Body of pancreas (tissue), 4 donors: ENCODE measurements around the gene POT1. TPM values are rescaled to one million over a fixed set of nuclear protein-coding genes. Genes with fewer than 3 reads are reported as not detected.

Experiments
- ATAC-seq: fragments of 150-250 bp; one replicate; pipeline ENCODE4 v1.9.1; 2016
- DNase-seq, 4 donors: peaks; one replicate each; pipeline ENCODE4 v3.0.0-alpha.2; 2019
- H3K27ac ChIP-seq, 4 donors: fragments of 200-600 bp; sonication (generic); 1 replicate in 3 of 4; 2 replicates in 1 of 4; pipeline versions ENCODE4 v1.5.1 to v1.6.1; 2016 to 2019; ENCODE audit warnings: mild to moderate bottlenecking in 1 of 4, mixed read lengths in 1 of 4, moderate library complexity in 1 of 4
- H3K27me3 ChIP-seq, 2 donors: fragments of 200-600 bp; sonication (generic); one replicate each; pipeline ENCODE4 v1.6.0; 2016; ENCODE audit warnings: mild to moderate bottlenecking in 1 of 2
- H3K36me3 ChIP-seq, 2 donors: fragments of 200-600 bp; sonication (generic); replicated peaks in 1 of 2; 2 replicates each; pipeline ENCODE4 v1.5.1; 2016; ENCODE audit warnings: low read depth in 2 of 2; ENCODE audit not compliant: insufficient read depth in 1 of 2
- H3K4me1 ChIP-seq: fragments of 200-600 bp; sonication (generic); one replicate; pipeline ENCODE4 v1.6.0; 2016
- H3K4me3 ChIP-seq, 2 donors: fragments of 200-600 bp; sonication (generic); 1 replicate in 1 of 2; 2 replicates in 1 of 2; pipeline ENCODE4 v1.5.1; 2016 to 2019
- H3K9me3 ChIP-seq, 3 donors: fragments of 200-600 bp; sonication (generic); 1 replicate in 2 of 3; 2 replicates in 1 of 3; pipeline ENCODE4 v1.5.1; 2016
- CTCF ChIP-seq, 7 experiments: fragments of 450-650 bp in 4 of 7; fragments of 200-600 bp in 3 of 7; sonication (generic) in 3 of 7; IDR thresholded peaks; one replicate each; pipeline ENCODE4 v1.5.1; 2016 to 2019; ENCODE audit warnings: antibody characterized with exemption in 7 of 7
- POLR2A ChIP-seq, 3 donors: fragments of 450-650 bp; IDR thresholded peaks; one replicate each; pipeline ENCODE4 v1.6.1; 2016; ENCODE audit warnings: antibody characterized with exemption in 3 of 3, mild to moderate bottlenecking in 2 of 3
- WGBS, 2 donors: methylation state at CpG; one replicate each; pipeline ENCODE4 v1.1.5; 2017; 5-methylcytosine and 5-hydroxymethylcytosine counted together
- intact Hi-C: fragments of 100-400 bp; cut with DNase I; formaldehyde crosslinking; loops from one replicate; pipeline ENCODE4 v1.15.1; 2023
- total RNA-seq, 2 donors: library from RNA; depleted of rRNA; stranded (reverse); fragments of >200 nt; gene quantifications; one replicate each; pipeline ENCODE4 v1.1.0, GENCODE V29; 2016

The POT1 gene
- total RNA-seq, 2 donors from 2014 or later, result 3.3 to 5.4 TPM

GRCh38 chr7:124881981-124882380 lies 47.6 kb downstream of the POT1 start:
- Histone ChIP-seq H3K4me1 (no peaks in the 10 kb centered on the region), H3K27me3 (no peaks in the 10 kb centered on the region), H3K9me3 (no peaks in the 10 kb centered on the region), H3K4me3 (no peak overlapping the region), H3K36me3 (no peaks in the 10 kb centered on the region), H3K27ac (no peak overlapping the region)
- DNase-seq, result no peak
- intact Hi-C loops, result no loop called here
- no peak for ATAC-seq
- 27 to 29% methylated on average over 1 of the region's 1 CpG for WGBS, 2 donors
- TF ChIP-seq POLR2A (IDR thresholded peaks at IDR 0.05), result no peak
- TF ChIP-seq CTCF (IDR thresholded peaks at IDR 0.05), result no peak

- Histone ChIP-seq H3K9me3 (no peaks in the 10 kb centered on the region), H3K36me3 (no peaks in the 10 kb centered on the region), H3K4me1 (no peaks in the 10 kb centered on the region), H3K4me3 (no peak overlapping the region), H3K27ac (no peak overlapping the region), H3K27me3 (no peaks in the 10 kb centered on the region)
- no peak for TF ChIP-seq POLR2A (IDR thresholded peaks at IDR 0.05)
- no peak for TF ChIP-seq CTCF (IDR thresholded peaks at IDR 0.05)
- WGBS, 2 donors, result 86 to 88% methylated on average over 1 of the region's 1 CpG
- no peak for ATAC-seq
- DNase-seq, result no peak
- intact Hi-C loops, result no loop called here
Measured at GRCh38 chr7:124879771-124880170, 49.9 kb downstream of the POT1 start.

GRCh38 chr7:124879103-124879502 lies 50.5 kb downstream of the POT1 start:
- no peak for TF ChIP-seq CTCF (IDR thresholded peaks at IDR 0.05)
- no peak for TF ChIP-seq POLR2A (IDR thresholded peaks at IDR 0.05)
- intact Hi-C loops, result no loop called here
- no peak for DNase-seq

GRCh38 chr7:124874644-124875163 lies 54.9 kb downstream of the POT1 start:
- DNase-seq (no peak), ATAC-seq (no peak)
- Histone ChIP-seq H3K4me1 (no peaks in the 10 kb centered on the region), H3K27ac (no peak overlapping the region), H3K27me3 (no peaks in the 10 kb centered on the region), H3K4me3 (no peak overlapping the region), H3K36me3 (no peaks in the 10 kb centered on the region), H3K9me3 (no peaks in the 10 kb centered on the region)
- intact Hi-C loops, result no loop called here
- TF ChIP-seq POLR2A (IDR thresholded peaks at IDR 0.05) (no peak), CTCF (IDR thresholded peaks at IDR 0.05) (no peak)
- 100% methylated on average over 3 of the region's 3 CpGs for WGBS, 2 donors

More at GRCh38 chr7:124879103-124879502, 50.5 kb downstream of the POT1 start:
- Histone ChIP-seq H3K9me3 (no peaks in the 10 kb centered on the region), H3K36me3 (no peaks in the 10 kb centered on the region), H3K4me1 (no peaks in the 10 kb centered on the region), H3K4me3 (no peak overlapping the region), H3K27ac (no peak overlapping the region), H3K27me3 (no peaks in the 10 kb centered on the region)
- ATAC-seq, result no peak
- 53 to 60% methylated on average over 2 of the region's 2 CpGs for WGBS, 2 donors

GRCh38 chr7:124857672-124858235 lies 71.9 kb downstream of the POT1 start:
- H3K9me3 ChIP-seq, result no peaks in the 10 kb centered on the region
- no peak overlapping the region for H3K27ac ChIP-seq
- intact Hi-C loops, result no loop called here
- no peaks in the 10 kb centered on the region for H3K36me3 ChIP-seq
- no peak for TF ChIP-seq CTCF (IDR thresholded peaks at IDR 0.05)
- TF ChIP-seq POLR2A (IDR thresholded peaks at IDR 0.05), result no peak
- ATAC-seq (no peak), DNase-seq (no peak)
- 77 to 86% methylated on average over 5 of the region's 5 CpGs for WGBS, 2 donors
- H3K4me3 ChIP-seq, result no peak overlapping the region
- H3K4me1 ChIP-seq, result no peaks in the 10 kb centered on the region
- H3K27me3 ChIP-seq, result no peaks in the 10 kb centered on the region
